Astrocyte (in vitro differentiated cells and primary cell): Measurements from ENCODE around the gene CDC34. TPM values are rescaled to one million over a fixed set of nuclear protein-coding genes. Genes with fewer than 3 reads are reported as not detected.

Source experiments
- DNase-seq: peaks from one replicate; pipeline ENCODE4 v3.0.0-alpha.2; 2010; ENCODE audit warnings: low read depth
- FAIRE-seq: peaks from 2 replicates; lab custom pipeline; 2011; peaks lifted over from hg19 to GRCh38; lab: Jason Lieb, UNC
- H2AFZ ChIP-seq: 2 replicates; pipeline ENCODE4 v1.6.0; 2012; ENCODE audit warnings: low read depth, low read length, inconsistent platforms
- H3K27ac ChIP-seq: 2 replicates; pipeline ENCODE4 v1.5.1; 2011; ENCODE audit warnings: low read depth, low read length, inconsistent platforms
- H3K27me3 ChIP-seq: 2 replicates; pipeline ENCODE4 v1.6.0; 2011; ENCODE audit warnings: low read length, inconsistent platforms; ENCODE audit not compliant: insufficient read depth
- H3K36me3 ChIP-seq: 2 replicates; pipeline ENCODE4 v1.5.1; 2011; ENCODE audit warnings: low read length, inconsistent platforms; ENCODE audit not compliant: insufficient read depth
- H3K4me1 ChIP-seq: 2 replicates; pipeline ENCODE4 v1.5.1; 2011; ENCODE audit warnings: low read length, inconsistent platforms; ENCODE audit not compliant: insufficient read depth
- H3K4me2 ChIP-seq: 2 replicates; pipeline ENCODE4 v1.6.0; 2012; ENCODE audit warnings: low read length, inconsistent platforms
- H3K4me3 ChIP-seq: 2 replicates; pipeline ENCODE4 v1.5.1; 2011; ENCODE audit warnings: low read depth, mild to moderate bottlenecking, low read length, inconsistent platforms; ENCODE audit not compliant: insufficient read depth
- H3K79me2 ChIP-seq: 2 replicates; pipeline ENCODE4 v1.6.0; 2012; ENCODE audit warnings: mild to moderate bottlenecking, low read length, inconsistent platforms; ENCODE audit not compliant: insufficient read depth
- H3K9ac ChIP-seq: 2 replicates; pipeline ENCODE4 v1.6.0; 2012; ENCODE audit warnings: mild to moderate bottlenecking, low read length, inconsistent platforms
- H3K9me3 ChIP-seq: 2 replicates; pipeline ENCODE4 v1.5.1; 2012; ENCODE audit warnings: low read depth, mild to moderate bottlenecking, low read length, inconsistent platforms; ENCODE audit not compliant: insufficient read depth
- H4K20me1 ChIP-seq: 2 replicates; pipeline ENCODE4 v1.6.0; 2012; ENCODE audit warnings: low read length, inconsistent platforms; ENCODE audit not compliant: insufficient read depth
- H3K27ac Mint-ChIP-seq: one replicate; pipeline ENCODE4 v1.8.0; 2021; ENCODE audit warnings: mild to moderate bottlenecking, mixed read lengths; ENCODE audit not compliant: unreplicated experiment
- H3K27me3 Mint-ChIP-seq: one replicate; pipeline ENCODE4 v1.8.0; 2021; ENCODE audit warnings: low read depth, mixed read lengths; ENCODE audit not compliant: unreplicated experiment
- H3K36me3 Mint-ChIP-seq: one replicate; pipeline ENCODE4 v1.8.0; 2021; ENCODE audit warnings: low read depth, mixed read lengths; ENCODE audit not compliant: unreplicated experiment
- H3K4me1 Mint-ChIP-seq: one replicate; pipeline ENCODE4 v1.8.0; 2021; ENCODE audit warnings: low read depth, mixed read lengths; ENCODE audit not compliant: unreplicated experiment
- H3K4me3 Mint-ChIP-seq: one replicate; pipeline ENCODE4 v1.8.0; 2021; ENCODE audit warnings: mild to moderate bottlenecking, moderate library complexity, mixed read lengths; ENCODE audit not compliant: unreplicated experiment
- H3K9me3 Mint-ChIP-seq: one replicate; pipeline ENCODE4 v1.8.0; 2021; ENCODE audit warnings: mild to moderate bottlenecking, mixed read lengths; ENCODE audit not compliant: unreplicated experiment
- EZH2 ChIP-seq: IDR thresholded peaks from 2 replicates; pipeline ENCODE4 v1.6.1; 2012; ENCODE audit warnings: mild to moderate bottlenecking, low read length, inconsistent platforms; ENCODE audit not compliant: insufficient read depth
- total RNA-seq: library from RNA; stranded (reverse); gene quantifications from 2 replicates; pipeline ENCODE4 v1.2.1, GENCODE V29; 2021
- TF ChIP-seq, protein P1 (sequence below): IDR thresholded peaks from 2 replicates; pipeline ENCODE4 v1.5.1; 2011; ENCODE audit warnings: low read depth, mild to moderate bottlenecking, inconsistent platforms, low read length, moderate library complexity; ENCODE audit not compliant: insufficient read depth

Gene CDC34
- total RNA-seq, 1 donor from 2014 or later: 190 TPM

DNA sequence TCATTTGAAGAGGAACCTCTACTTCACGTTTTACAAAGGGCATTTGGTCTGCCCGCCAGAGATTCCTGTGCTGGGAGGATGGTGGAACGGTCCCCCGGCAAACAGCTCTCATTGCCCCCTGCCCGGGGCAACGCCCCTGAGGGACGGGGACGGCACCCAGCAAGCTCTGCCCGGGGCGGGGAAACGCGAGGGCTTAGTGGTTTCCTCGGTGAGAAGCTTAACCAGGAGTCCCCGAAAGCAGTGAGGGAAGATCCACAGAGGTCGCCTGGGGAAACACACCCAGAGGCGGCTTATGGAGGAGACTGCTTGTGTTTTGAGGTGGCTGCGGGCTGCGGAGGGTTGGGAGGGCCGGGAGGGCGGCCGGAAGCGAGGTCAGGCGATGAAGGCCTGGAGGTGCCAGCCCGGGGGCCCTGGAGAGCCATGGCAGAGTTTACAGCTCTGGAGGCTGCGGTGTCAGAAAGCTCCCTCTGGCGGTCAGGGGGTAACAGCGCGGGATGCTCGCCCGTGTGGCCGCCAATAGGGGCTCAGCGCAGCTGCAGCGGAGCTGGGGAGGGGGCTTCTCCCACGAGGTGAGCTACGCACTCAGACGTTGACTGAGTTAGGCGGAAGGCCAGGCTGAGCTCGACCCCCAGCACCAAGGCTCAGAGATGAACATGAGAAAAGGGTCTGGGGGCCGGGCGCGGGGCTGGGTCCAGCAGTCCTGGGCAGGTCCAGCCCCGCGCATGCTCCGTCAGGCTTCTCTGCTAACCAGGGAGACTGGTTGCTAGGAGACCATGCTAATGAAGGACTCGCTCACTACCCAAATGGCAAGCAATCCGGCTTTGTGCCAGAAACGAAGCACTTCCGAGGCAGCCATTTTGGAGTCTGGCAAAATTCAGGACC lies 24.9 kb upstream of the CDC34 start:
- Histone ChIP-seq H3K27me3 (no peaks in the 10 kb centered on the region), H3K9ac (peak overlapping the region; percentile 88), H2AFZ (peak overlapping the region; percentile 89), H3K4me1 (peaks cover 24% of the 10 kb centered on the region), H3K36me3 (no peaks in the 10 kb centered on the region), H3K4me3 (peak overlapping the region; percentile 72), H4K20me1 (no peaks in the 10 kb centered on the region), H3K9me3 (no peaks in the 10 kb centered on the region), H3K27ac (peak overlapping the region; percentile 97), H3K4me2 (peak overlapping the region; percentile 99), H3K79me2 (peaks cover 15% of the 10 kb centered on the region)
- Mint-ChIP-seq H3K27me3 (no peaks in the 10 kb centered on the region), H3K4me3 (peak overlapping the region; percentile 92), H3K36me3 (peaks cover 18% of the 10 kb centered on the region), H3K4me1 (peaks cover 11% of the 10 kb centered on the region), H3K27ac (peak overlapping the region; percentile 99), H3K9me3 (peaks cover 3% of the 10 kb centered on the region)
- FAIRE-seq (peak; percentile 95), DNase-seq (peak; percentile 99)
- TF ChIP-seq EZH2: no peak
- TF ChIP-seq, protein P1, sequence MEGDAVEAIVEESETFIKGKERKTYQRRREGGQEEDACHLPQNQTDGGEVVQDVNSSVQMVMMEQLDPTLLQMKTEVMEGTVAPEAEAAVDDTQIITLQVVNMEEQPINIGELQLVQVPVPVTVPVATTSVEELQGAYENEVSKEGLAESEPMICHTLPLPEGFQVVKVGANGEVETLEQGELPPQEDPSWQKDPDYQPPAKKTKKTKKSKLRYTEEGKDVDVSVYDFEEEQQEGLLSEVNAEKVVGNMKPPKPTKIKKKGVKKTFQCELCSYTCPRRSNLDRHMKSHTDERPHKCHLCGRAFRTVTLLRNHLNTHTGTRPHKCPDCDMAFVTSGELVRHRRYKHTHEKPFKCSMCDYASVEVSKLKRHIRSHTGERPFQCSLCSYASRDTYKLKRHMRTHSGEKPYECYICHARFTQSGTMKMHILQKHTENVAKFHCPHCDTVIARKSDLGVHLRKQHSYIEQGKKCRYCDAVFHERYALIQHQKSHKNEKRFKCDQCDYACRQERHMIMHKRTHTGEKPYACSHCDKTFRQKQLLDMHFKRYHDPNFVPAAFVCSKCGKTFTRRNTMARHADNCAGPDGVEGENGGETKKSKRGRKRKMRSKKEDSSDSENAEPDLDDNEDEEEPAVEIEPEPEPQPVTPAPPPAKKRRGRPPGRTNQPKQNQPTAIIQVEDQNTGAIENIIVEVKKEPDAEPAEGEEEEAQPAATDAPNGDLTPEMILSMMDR: peak; percentile 76

DNA sequence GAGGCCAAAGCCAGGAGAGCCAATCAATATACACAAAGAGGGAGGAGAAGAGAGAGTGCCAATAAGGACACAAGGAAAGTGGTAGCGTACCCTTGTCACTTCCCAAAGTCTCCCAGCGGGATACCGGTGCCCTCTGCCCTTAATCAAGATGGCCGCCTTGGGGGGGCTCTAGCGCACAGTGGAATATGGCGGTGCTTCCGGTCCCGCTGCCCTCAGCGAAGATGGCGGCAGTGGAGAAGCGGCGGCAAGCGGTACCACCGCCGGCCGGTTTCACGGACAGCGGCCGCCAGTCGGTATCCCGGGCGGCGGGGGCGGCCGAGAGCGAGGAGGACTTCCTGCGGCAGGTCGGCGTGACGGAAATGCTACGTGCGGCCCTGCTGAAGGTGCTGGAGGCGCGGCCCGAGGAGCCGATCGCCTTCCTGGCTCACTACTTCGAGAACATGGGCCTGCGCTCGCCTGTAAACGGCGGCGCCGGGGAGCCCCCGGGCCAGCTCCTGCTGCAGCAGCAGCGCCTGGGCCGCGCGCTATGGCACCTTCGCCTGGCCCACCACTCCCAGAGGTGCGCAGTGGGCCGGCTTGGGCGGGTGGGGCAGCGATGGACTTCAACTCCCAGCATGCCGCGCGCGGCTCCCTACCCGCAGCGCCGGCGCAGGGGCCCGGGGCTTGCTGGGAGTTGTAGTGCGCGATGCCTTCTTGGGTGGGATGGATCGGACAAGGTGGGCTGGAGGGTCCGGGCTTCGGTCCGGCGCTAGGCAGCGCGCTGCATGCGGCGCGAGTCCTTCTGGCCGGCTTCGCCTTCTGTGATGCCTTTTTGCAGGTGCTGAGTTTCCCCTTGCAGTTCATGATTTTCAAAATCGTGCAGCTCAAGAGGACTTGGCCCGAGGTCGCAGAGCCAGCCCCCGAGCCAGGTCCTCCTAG lies 24.0 kb upstream of the CDC34 start, which contains the start of gene TPGS1:
Gene TPGS1 (plus strand): TSS at position 212 of the 918 bp plus-strand sequence. CDS start 10 bp downstream, at position 222.
- peak within 1 kb of the TSS; percentile 94 for H3K4me3 Mint-ChIP-seq
- no peak for FAIRE-seq
- Histone ChIP-seq H3K4me2 (peak within 1 kb of the TSS; percentile 99), H3K4me3 (peak within 1 kb of the TSS; percentile 72), H3K9ac (peak within 1 kb of the TSS; percentile 88), H3K27ac (peak within 1 kb of the TSS; percentile 97), H4K20me1 (no peaks in the 10 kb centered on the region), H3K27me3 (no peaks in the 10 kb centered on the region), H3K36me3 (no peaks in the 10 kb centered on the region), H3K79me2 (peaks cover 15% of the 10 kb centered on the region), H2AFZ (peak within 1 kb of the TSS; percentile 89), H3K4me1 (peaks cover 24% of the 10 kb centered on the region), H3K9me3 (no peaks in the 10 kb centered on the region)
- H3K4me1 Mint-ChIP-seq: peaks cover 11% of the 10 kb centered on the region
- H3K27me3 Mint-ChIP-seq: no peaks in the 10 kb centered on the region
- H3K36me3 Mint-ChIP-seq: peaks cover 16% of the 10 kb centered on the region
- H3K9me3 Mint-ChIP-seq: peaks cover 2% of the 10 kb centered on the region
- H3K27ac Mint-ChIP-seq: peak within 1 kb of the TSS; percentile 99
- TF ChIP-seq, protein P1: no peak
- TF ChIP-seq EZH2: no peak
- no peak for DNase-seq
